Right lobe of liver (tissue), 6 donors: ENCODE data around the gene ERN1. TPM values are rescaled to one million over a fixed set of nuclear protein-coding genes. Genes with fewer than 3 reads are reported as not detected.
A peak's percentile ranks its signal among the peaks of the same experiment; 100 is the strongest.

Source experiments
- ATAC-seq, 4 donors: fragments of 200-7000 bp; cut with Tn5 transposase; one replicate each; pipeline ENCODE4 v1.9.1; 2020; ENCODE audit warnings: mild to moderate bottlenecking in 4 of 4, moderate library complexity in 4 of 4
- DNase-seq, 3 donors: peaks; one replicate each; pipeline ENCODE4 v3.0.0-alpha.2; 2020
- H3K27ac ChIP-seq, 3 donors: fragments of 200-600 bp; one replicate each; pipeline ENCODE4 v1.8.0; 2022
- H3K27me3 ChIP-seq, 2 donors: fragments of 200-600 bp; one replicate each; pipeline ENCODE4 v1.8.0; 2022
- H3K36me3 ChIP-seq, 4 donors: fragments of 200-600 bp; sonication (generic) in 1 of 4; one replicate each; pipeline versions ENCODE4 v1.5.1 to v1.8.0; 2017 to 2022; ENCODE audit warnings: control low read depth in 1 of 4
- H3K4me1 ChIP-seq, 4 donors: fragments of 200-600 bp; sonication (generic) in 1 of 4; one replicate each; pipeline versions ENCODE4 v1.5.1 to v1.8.0; 2017 to 2022; ENCODE audit warnings: control low read depth in 1 of 4
- H3K4me3 ChIP-seq, 3 donors: fragments of 200-600 bp; one replicate each; pipeline ENCODE4 v1.8.0; 2022
- H3K9me3 ChIP-seq, 4 donors: fragments of 200-600 bp; sonication (generic) in 1 of 4; one replicate each; pipeline versions ENCODE4 v1.5.1 to v1.8.0; 2017 to 2022; ENCODE audit warnings: control low read depth in 1 of 4
- POLR2A ChIP-seq: fragments of 450-650 bp; IDR thresholded peaks from one replicate; pipeline ENCODE4 v1.6.1; 2017; ENCODE audit warnings: antibody characterized with exemption, mild to moderate bottlenecking
- WGBS: methylation state at CpG from one replicate; pipeline ENCODE4 v1.1.6; 2018; ENCODE audit warnings: low coverage, low lambda C conversion rate; ENCODE audit not compliant: insufficient coverage; ENCODE audit errors: missing lambda C conversion rate; 5-methylcytosine and 5-hydroxymethylcytosine counted together
- intact Hi-C, 2 donors: fragments of 100-400 bp; cut with DNase I; formaldehyde crosslinking; loops; one replicate each; pipeline versions ENCODE4 v1.11.2 to v1.14.1; 2022
- total RNA-seq, 6 experiments: library from RNA; depleted of rRNA in 2 of 6; stranded (reverse); fragments of >200 nt in 2 of 6; fragmentation: NEBNext Ultra II Directional in 3 of 6; extraction: Animal tissue kit (Norgen Biotek cat#: 25700) in 3 of 6; gene quantifications; one replicate each; pipeline versions ENCODE4 v1.1.0 to v1.2.4, GENCODE V29; 2016 to 2023
- TF ChIP-seq, protein P1 (sequence below), 4 donors: fragments of 200-600 bp in 3 of 4; fragments of 450-650 bp in 1 of 4; IDR thresholded peaks; one replicate each; pipeline versions ENCODE4 v1.5.1 to v1.8.0; 2016 to 2022; ENCODE audit warnings: antibody characterized with exemption in 4 of 4, mild to moderate bottlenecking in 2 of 4
- donor health status: DM: no; HTN: yes; CAD: no.
- donor health status: DM: no; HTN: no; CAD: no.
- donor health status: DM: no; HTN: no; CAD: no.
- donor health status: DM: no; HTN: yes; CAD: no.
- donor health status: DM: no; HTN: yes; CAD: no.

ERN1 gene
- total RNA-seq, 6 experiments from 2014 or later: 22.7 to 47.6 (median 28.7) TPM

GRCh38 chr17:64001763-64002529, 128.0 kb downstream of the ERN1 start:
- no peak overlapping the region for H3K27ac ChIP-seq
- WGBS: 54% methylated on average over 7 of the region's 14 CpGs
- no peak overlapping the region for H3K4me3 ChIP-seq
- no peaks in the 10 kb centered on the region for H3K36me3 ChIP-seq
- TF ChIP-seq, protein P1, sequence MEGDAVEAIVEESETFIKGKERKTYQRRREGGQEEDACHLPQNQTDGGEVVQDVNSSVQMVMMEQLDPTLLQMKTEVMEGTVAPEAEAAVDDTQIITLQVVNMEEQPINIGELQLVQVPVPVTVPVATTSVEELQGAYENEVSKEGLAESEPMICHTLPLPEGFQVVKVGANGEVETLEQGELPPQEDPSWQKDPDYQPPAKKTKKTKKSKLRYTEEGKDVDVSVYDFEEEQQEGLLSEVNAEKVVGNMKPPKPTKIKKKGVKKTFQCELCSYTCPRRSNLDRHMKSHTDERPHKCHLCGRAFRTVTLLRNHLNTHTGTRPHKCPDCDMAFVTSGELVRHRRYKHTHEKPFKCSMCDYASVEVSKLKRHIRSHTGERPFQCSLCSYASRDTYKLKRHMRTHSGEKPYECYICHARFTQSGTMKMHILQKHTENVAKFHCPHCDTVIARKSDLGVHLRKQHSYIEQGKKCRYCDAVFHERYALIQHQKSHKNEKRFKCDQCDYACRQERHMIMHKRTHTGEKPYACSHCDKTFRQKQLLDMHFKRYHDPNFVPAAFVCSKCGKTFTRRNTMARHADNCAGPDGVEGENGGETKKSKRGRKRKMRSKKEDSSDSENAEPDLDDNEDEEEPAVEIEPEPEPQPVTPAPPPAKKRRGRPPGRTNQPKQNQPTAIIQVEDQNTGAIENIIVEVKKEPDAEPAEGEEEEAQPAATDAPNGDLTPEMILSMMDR (IDR thresholded peaks at IDR 0.05): no peak
- TF ChIP-seq POLR2A: no peak
- intact Hi-C loops: loop anchor here in 1 of 2 donors (10.0 kb wide), 1 partner anchor 57 kb away; no protein-coding TSS in a partner anchor
- peak in 2 of 4 donors; percentile 24 to 48 for ATAC-seq
- no peaks in the 10 kb centered on the region for H3K27me3 ChIP-seq
- DNase-seq: peak in 1 of 3 donors; percentile 49
- peaks cover 0 to 15% (median 0%) of the 10 kb centered on the region in 4 donors for H3K4me1 ChIP-seq
- H3K9me3 ChIP-seq: no peaks in the 10 kb centered on the region

GRCh38 chr17:64001091-64001579, 128.8 kb downstream of the ERN1 start:
- H3K4me1 ChIP-seq: peaks cover 0 to 15% (median 0%) of the 10 kb centered on the region in 4 donors
- no peak overlapping the region for H3K4me3 ChIP-seq
- WGBS: 55% methylated on average over 2 of the region's 7 CpGs
- peak in 1 of 3 donors; percentile 28 for DNase-seq
- H3K27me3 ChIP-seq: no peaks in the 10 kb centered on the region
- no peak for TF ChIP-seq POLR2A
- TF ChIP-seq, protein P1 (IDR thresholded peaks at IDR 0.05): no peak
- H3K27ac ChIP-seq: no peak overlapping the region
- no peaks in the 10 kb centered on the region for H3K9me3 ChIP-seq
- intact Hi-C loops: loop anchor here in 1 of 2 donors (10.0 kb wide), 1 partner anchor 56 kb away; no protein-coding TSS in a partner anchor
- ATAC-seq: no peak
- H3K36me3 ChIP-seq: no peaks in the 10 kb centered on the region

GRCh38 chr17:63999680-64000531, 130.0 kb downstream of the ERN1 start:
- no peak overlapping the region for H3K27ac ChIP-seq
- peaks cover 0 to 12% (median 0%) of the 10 kb centered on the region in 4 donors for H3K4me1 ChIP-seq
- peak in 1 of 3 donors; percentile 40 for DNase-seq
- TF ChIP-seq, protein P1 (IDR thresholded peaks at IDR 0.05): no peak
- TF ChIP-seq POLR2A: no peak
- H3K4me3 ChIP-seq: no peak overlapping the region
- no peak for ATAC-seq
- intact Hi-C loops: loop anchor here in 1 of 2 donors (10.0 kb wide), 1 partner anchor 55 kb away; no protein-coding TSS in a partner anchor
- H3K27me3 ChIP-seq: no peaks in the 10 kb centered on the region
- WGBS: 73% methylated on average over 21 of the region's 25 CpGs
- no peaks in the 10 kb centered on the region for H3K36me3 ChIP-seq
- no peaks in the 10 kb centered on the region for H3K9me3 ChIP-seq
